H1 (cell line): ENCODE results near the gene NRROS. TPM values are rescaled to one million over a fixed set of nuclear protein-coding genes. Genes with fewer than 3 reads are reported as not detected.

Source experiments
- CTCF ChIA-PET: fragments of 300-600 bp; sonication (Branson Sonifier 250); formaldehyde crosslinking; loops from one replicate; lab custom pipeline; 2021; ENCODE audit not compliant: partially characterized antibody; lab: Charles Lee
- POLR2A ChIA-PET: fragments of 300-600 bp; sonication (Branson Sonifier 250); formaldehyde crosslinking; loops from one replicate; lab custom pipeline; 2021; ENCODE audit warnings: inconsistent platforms; ENCODE audit not compliant: partially characterized antibody; lab: Charles Lee
- DNase-seq, 2 experiments: peaks; one replicate each; pipeline versions ENCODE4 v3.0.0 to v3.0.0-alpha.2; 2010 to 2022; ENCODE audit warnings: low spot score in 2 of 2, low read depth in 1 of 2, mixed read lengths in 1 of 2
- FAIRE-seq: peaks from 2 replicates; lab custom pipeline; 2011; peaks lifted over from hg19 to GRCh38; lab: Jason Lieb, UNC
- H2AFZ ChIP-seq: 2 replicates; pipeline ENCODE4 v1.8.1; 2012; ENCODE audit warnings: low read length, inconsistent platforms
- H2AK5ac ChIP-seq: 2 replicates; pipeline ENCODE4 v1.6.1; 2013; ENCODE audit warnings: low read depth, low read length
- H2BK120ac ChIP-seq: replicated peaks from 2 replicates; pipeline ENCODE3; 2013; ENCODE audit warnings: low read depth, low read length, inconsistent platforms
- H2BK12ac ChIP-seq: 2 replicates; pipeline ENCODE4 v1.6.1; 2013; ENCODE audit warnings: low read depth, low read length
- H2BK15ac ChIP-seq: 2 replicates; pipeline ENCODE4 v1.6.1; 2013; ENCODE audit warnings: low read length
- H2BK20ac ChIP-seq: 2 replicates; pipeline ENCODE4 v1.6.1; 2013; ENCODE audit warnings: low read length
- H2BK5ac ChIP-seq: 2 replicates; pipeline ENCODE4 v1.6.1; 2013; ENCODE audit warnings: low read depth, low read length
- H3K14ac ChIP-seq: 2 replicates; pipeline ENCODE4 v1.6.1; 2013; ENCODE audit warnings: inconsistent platforms; ENCODE audit not compliant: insufficient read length
- H3K18ac ChIP-seq: 2 replicates; pipeline ENCODE4 v1.6.1; 2013; ENCODE audit warnings: low read length; ENCODE audit errors: extremely low read depth
- H3K23ac ChIP-seq: 2 replicates; pipeline ENCODE4 v1.6.1; 2013; ENCODE audit warnings: inconsistent platforms; ENCODE audit not compliant: insufficient read length
- H3K23me2 ChIP-seq: 2 replicates; pipeline ENCODE4 v1.6.1; 2013; ENCODE audit warnings: low read depth, low read length
- H3K27ac ChIP-seq: 2 replicates; pipeline ENCODE4 v1.6.1; 2011; ENCODE audit warnings: low read depth, low read length, inconsistent platforms
- H3K27me3 ChIP-seq, 4 experiments: replicated peaks in 1 of 4; 1 replicate in 1 of 4; 2 replicates in 3 of 4; pipeline versions ENCODE4 v1.6.1 to v1.8.1; 2011 to 2013; ENCODE audit warnings: low read length in 3 of 4, mild to moderate bottlenecking in 3 of 4, inconsistent platforms in 2 of 4, mixed read lengths in 2 of 4, moderate library complexity in 1 of 4; ENCODE audit not compliant: control insufficient read depth in 3 of 4, insufficient read depth in 3 of 4; ENCODE audit errors: extremely low read depth in 1 of 4
- H3K36me3 ChIP-seq, 4 experiments: 2 replicates each; pipeline versions ENCODE4 v1.6.1 to v1.8.1; 2011 to 2013; ENCODE audit warnings: mild to moderate bottlenecking in 4 of 4, low read length in 3 of 4, moderate library complexity in 2 of 4, control low read depth in 1 of 4, inconsistent platforms in 1 of 4; ENCODE audit not compliant: insufficient read depth in 4 of 4, control insufficient read depth in 2 of 4
- H3K4ac ChIP-seq: replicated peaks from 2 replicates; pipeline ENCODE3; 2013; ENCODE audit warnings: low read length, low read depth, mixed read lengths, inconsistent platforms; ENCODE audit not compliant: insufficient read length
- H3K4me1 ChIP-seq, 4 experiments: replicated peaks in 1 of 4; 1 replicate in 1 of 4; 2 replicates in 3 of 4; pipeline versions ENCODE4 v1.6.1 to v1.8.1; 2011 to 2013; ENCODE audit warnings: low read length in 3 of 4, inconsistent platforms in 2 of 4, mixed read lengths in 1 of 4; ENCODE audit not compliant: insufficient read depth in 4 of 4, control insufficient read depth in 3 of 4
- H3K4me2 ChIP-seq, 2 experiments: 2 replicates each; pipeline versions ENCODE4 v1.6.1 to v1.8.1; 2011 to 2013; ENCODE audit warnings: low read depth in 2 of 2, low read length in 2 of 2, control low read depth in 1 of 2, inconsistent platforms in 1 of 2, mild to moderate bottlenecking in 1 of 2; ENCODE audit not compliant: insufficient read depth in 1 of 2
- H3K4me3 ChIP-seq, 4 experiments: fragments of 200-600, 300-600 bp in 1 of 4; sonication (generic), shearing (Covaris generic), sonication (Bioruptor Twin) in 1 of 4; 2 replicates each; pipeline versions ENCODE4 v1.5.1 to v1.8.1; 2011 to 2016; ENCODE audit warnings: low read length in 4 of 4, low read depth in 3 of 4, control low read depth in 2 of 4, inconsistent platforms in 2 of 4, mild to moderate bottlenecking in 2 of 4, mixed read lengths in 1 of 4, moderate library complexity in 1 of 4; ENCODE audit not compliant: insufficient read depth in 2 of 4; ENCODE audit errors: extremely low read depth in 1 of 4
- H3K56ac ChIP-seq: replicated peaks from 2 replicates; pipeline ENCODE3; 2013; ENCODE audit warnings: low read depth, mild to moderate bottlenecking, mixed read lengths, low read length, inconsistent platforms; ENCODE audit not compliant: insufficient read length
- H3K79me1 ChIP-seq: 2 replicates; pipeline ENCODE4 v1.6.1; 2013; ENCODE audit warnings: low read depth, low read length, control low read depth
- H3K79me2 ChIP-seq, 2 experiments: 2 replicates each; pipeline versions ENCODE4 v1.6.1 to v1.8.1; 2012 to 2013; ENCODE audit warnings: low read length in 2 of 2, mild to moderate bottlenecking in 2 of 2, inconsistent platforms in 1 of 2; ENCODE audit not compliant: insufficient read depth in 2 of 2, control insufficient read depth in 1 of 2
- H3K9ac ChIP-seq, 4 experiments: replicated peaks in 1 of 4; 1 replicate in 1 of 4; 2 replicates in 3 of 4; pipeline versions ENCODE4 v1.6.1 to v1.8.1; 2011 to 2013; ENCODE audit warnings: low read depth in 3 of 4, low read length in 3 of 4, control low read depth in 2 of 4, mild to moderate bottlenecking in 2 of 4, moderate library complexity in 2 of 4, inconsistent platforms in 1 of 4; ENCODE audit errors: extremely low read depth in 1 of 4
- H3K9me3 ChIP-seq, 2 experiments: 2 replicates each; pipeline versions ENCODE4 v1.6.1 to v1.8.1; 2012 to 2013; ENCODE audit warnings: mild to moderate bottlenecking in 2 of 2, moderate library complexity in 2 of 2, control low read depth in 1 of 2, inconsistent platforms in 1 of 2, low read depth in 1 of 2, low read length in 1 of 2, mixed read lengths in 1 of 2; ENCODE audit not compliant: insufficient read depth in 2 of 2
- H4K20me1 ChIP-seq, 2 experiments: replicated peaks in 1 of 2; 2 replicates each; pipeline versions ENCODE3 to v1.8.1; 2011 to 2013; ENCODE audit warnings: inconsistent platforms in 2 of 2, low read length in 2 of 2, mild to moderate bottlenecking in 1 of 2; ENCODE audit not compliant: insufficient read depth in 2 of 2, control insufficient read depth in 1 of 2
- H4K5ac ChIP-seq: 2 replicates; pipeline ENCODE4 v1.6.1; 2013; ENCODE audit warnings: low read length, low read depth, mixed read lengths, inconsistent platforms; ENCODE audit not compliant: insufficient read length
- H4K8ac ChIP-seq: 2 replicates; pipeline ENCODE4 v1.8.0; 2013; ENCODE audit warnings: mild to moderate bottlenecking, moderate library complexity, low read length, inconsistent platforms; ENCODE audit not compliant: insufficient read depth; ENCODE audit errors: extremely low read depth
- H4K91ac ChIP-seq: replicated peaks from 2 replicates; pipeline ENCODE3; 2013; ENCODE audit warnings: low read length, mixed read lengths, inconsistent platforms; ENCODE audit not compliant: insufficient read length
- CBX5 ChIP-seq: fragments of 300-800, 300-1000 bp; sonication (generic); IDR thresholded peaks from 2 replicates; pipeline ENCODE4 v1.7.1; 2016; ENCODE audit warnings: antibody characterized with exemption, low read length, low read depth
- CBX8 ChIP-seq: fragments of 300-800, 300-1000 bp; sonication (generic); IDR thresholded peaks from 2 replicates; pipeline ENCODE4 v1.7.1; 2016; ENCODE audit warnings: low read depth, low read length, borderline replicate concordance
- CREB1 ChIP-seq: IDR thresholded peaks from 2 replicates; pipeline ENCODE4 v1.6.1; 2012; ENCODE audit warnings: inconsistent platforms
- HDAC6 ChIP-seq: IDR thresholded peaks from one replicate; pipeline ENCODE4 v1.7.1; 2012; ENCODE audit warnings: low read depth, mild to moderate bottlenecking, inconsistent platforms, low read length, moderate library complexity
- JUND ChIP-seq: IDR thresholded peaks from 2 replicates; pipeline ENCODE4 v1.6.1; 2011; ENCODE audit warnings: mild to moderate bottlenecking, improper control_type of control experiment, low read length
- MAFK ChIP-seq: IDR thresholded peaks from 2 replicates; pipeline ENCODE4 v1.6.1; 2012; ENCODE audit warnings: low read depth, mild to moderate bottlenecking, improper control_type of control experiment, low read length
- PHF8 ChIP-seq: fragments of 200-600 bp; sonication (generic); conservative IDR thresholded peaks from 2 replicates; pipeline ENCODE4 v1.7.1; 2012; ENCODE audit warnings: low read depth, mild to moderate bottlenecking, inconsistent platforms, low read length, moderate library complexity
- POLR2A ChIP-seq, 2 experiments: IDR thresholded peaks; 1 replicate in 1 of 2; 2 replicates in 1 of 2; pipeline ENCODE4 v1.6.1; 2011; ENCODE audit warnings: low read depth in 2 of 2, low read length in 2 of 2, mild to moderate bottlenecking in 2 of 2; ENCODE audit errors: control extremely low read depth in 1 of 2
- RAD21 ChIP-seq, 2 experiments: IDR thresholded peaks in 1 of 2; conservative IDR thresholded peaks in 1 of 2; 2 replicates each; pipeline ENCODE4 v1.6.1; 2011; ENCODE audit warnings: low read depth in 2 of 2, low read length in 2 of 2, improper control_type of control experiment in 1 of 2, inconsistent platforms in 1 of 2, mild to moderate bottlenecking in 1 of 2, moderate library complexity in 1 of 2
- SP4 ChIP-seq: IDR thresholded peaks from 2 replicates; pipeline ENCODE4 v1.6.1; 2012; ENCODE audit warnings: low read length, inconsistent platforms
- SUZ12 ChIP-seq: fragments of 200-600 bp; sonication (generic); IDR thresholded peaks from 2 replicates; pipeline ENCODE4 v1.6.1; 2012; ENCODE audit warnings: mild to moderate bottlenecking, inconsistent platforms, low read length, moderate library complexity, mixed read lengths
- TAF7 ChIP-seq: optimal IDR thresholded peaks from 2 replicates; pipeline ENCODE3; 2011; ENCODE audit warnings: low read depth, mild to moderate bottlenecking, inconsistent platforms, low read length, moderate library complexity, borderline replicate concordance
- TBP ChIP-seq: IDR thresholded peaks from 2 replicates; pipeline ENCODE4 v1.6.1; 2011; ENCODE audit warnings: low read depth, low read length, improper control_type of control experiment
- TEAD4 ChIP-seq: IDR thresholded peaks from 2 replicates; pipeline ENCODE4 v1.6.1; 2012; ENCODE audit warnings: low read depth, low read length, inconsistent platforms, mixed read lengths
- whole genome bisulfite sequencing, 2 experiments: shearing (Covaris generic) in 1 of 2; methylation state at CpG; one replicate each; pipeline versions ENCODE4 v1.1.6 to v1.1.7; 2013 to 2015; ENCODE audit warnings: low lambda C conversion rate in 2 of 2, mixed read lengths in 2 of 2, inconsistent platforms in 1 of 2, low coverage in 1 of 2, missing lambda C conversion rate in 1 of 2; ENCODE audit not compliant: insufficient replicate concordance in 2 of 2, insufficient coverage in 1 of 2, insufficient read length in 1 of 2; ENCODE audit errors: extremely low coverage in 1 of 2, missing lambda C conversion rate in 1 of 2; 5-methylcytosine and 5-hydroxymethylcytosine counted together
- polyA plus RNA-seq, 7 experiments: library from polyadenylated mRNA; depleted of rRNA in 3 of 7; stranded (reverse) in 5 of 7; unstranded in 2 of 7; fragments of >200 nt in 5 of 7; fragments of 200-250 nt in 2 of 7; gene quantifications; 1 replicate in 5 of 7; 2 replicates in 1 of 7; 4 replicates in 1 of 7; pipeline versions ENCODE4 v1.2.1 to v1.2.3, GENCODE V29; 2011 to 2013; ENCODE audit warnings: missing spikeins in 2 of 7, mixed read lengths in 2 of 7
- total RNA-seq: library from RNA; stranded (reverse); fragmentation: NEBNext Ultra II Directional; extraction: Animal tissue kit (Norgen Biotek cat#: 25700); gene quantifications from 2 replicates; pipeline ENCODE4 v1.2.1, GENCODE V29; 2021
- TF ChIP-seq, protein P1 (sequence below): IDR thresholded peaks from 2 replicates; pipeline ENCODE4 v1.6.1; 2011; ENCODE audit warnings: low read depth, mild to moderate bottlenecking, low read length; ENCODE audit not compliant: insufficient read depth

Gene NRROS
- total and polyA plus RNA-seq, 2 of the 8 experiments (the other 6 are each of a cell fraction or from before 2014, with no cell fraction given) = 5.3 to 7.3 TPM

DNA sequence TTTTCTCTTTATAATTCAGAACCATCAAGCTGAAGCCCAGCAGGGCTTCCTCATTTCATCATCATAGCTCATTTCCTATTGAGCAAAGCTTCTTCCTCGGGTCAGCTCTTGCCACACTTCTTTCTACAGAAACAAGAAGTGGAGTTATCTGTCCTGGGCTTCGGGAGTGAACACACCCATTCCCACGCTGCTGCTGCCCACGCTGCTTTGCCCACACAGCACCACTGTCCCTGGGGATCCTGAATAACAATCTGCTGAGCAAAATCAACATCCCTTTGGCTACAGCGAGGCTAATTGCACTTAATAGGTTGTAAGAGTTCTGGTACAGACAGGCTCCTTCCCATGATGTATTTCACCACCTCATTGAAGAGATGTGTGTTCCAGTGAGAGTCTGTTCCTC lies 48.9 kb downstream of the NRROS start:
- H2BK5ac ChIP-seq = no peak overlapping the region
- H3K4ac ChIP-seq = no peak overlapping the region
- H3K23me2 ChIP-seq = no peaks in the 10 kb centered on the region
- H3K4me3 ChIP-seq = no peak overlapping the region
- no peak overlapping the region for H2BK120ac ChIP-seq
- 86% methylated on average over 5 of the region's 5 CpGs; no CpG with 5 or more reads in 1 of the 2 experiments for WGBS, 2 experiments
- H2BK15ac ChIP-seq = no peak overlapping the region
- H4K8ac ChIP-seq = no peak overlapping the region
- POLR2A ChIA-PET = interaction anchor here (1.1 to 1.7 kb wide), 2 partner anchors 34 to 79 kb away, joined by 3 to 7 read pairs; no protein-coding TSS in a partner anchor
- H3K27me3 ChIP-seq = no peaks in the 10 kb centered on the region
- H4K5ac ChIP-seq = no peak overlapping the region
- peak overlapping the region; percentile 89 for H2AFZ ChIP-seq
- H3K4me2 ChIP-seq = no peak overlapping the region
- FAIRE-seq (no peak), DNase-seq (no peak)
- no peak overlapping the region for H4K91ac ChIP-seq
- H2BK20ac ChIP-seq = no peak overlapping the region
- no peak overlapping the region for H3K18ac ChIP-seq
- CTCF ChIA-PET = interaction anchor here (0.7 to 10.9 kb wide), 5 partner anchors 38 to 165 kb away, joined by 3 to 143 read pairs (median 5); no protein-coding TSS in a partner anchor
- H4K20me1 ChIP-seq = no peaks in the 10 kb centered on the region
- no peak overlapping the region for H2AK5ac ChIP-seq
- H3K56ac ChIP-seq = no peak overlapping the region
- no peak overlapping the region for H3K27ac ChIP-seq
- H2BK12ac ChIP-seq = no peak overlapping the region; the same call in 1 of the 2 replicates
- no peak overlapping the region for H3K14ac ChIP-seq
- no peaks in the 10 kb centered on the region for H3K79me2 ChIP-seq
- no peaks in the 10 kb centered on the region for H3K79me1 ChIP-seq
- H3K9me3 ChIP-seq = no peaks in the 10 kb centered on the region
- no peak overlapping the region for H3K9ac ChIP-seq
- H3K23ac ChIP-seq = no peak overlapping the region
- H3K36me3 ChIP-seq = no peaks in the 10 kb centered on the region
- H3K4me1 ChIP-seq = peaks cover 2 to 6% (median 2%) of the 10 kb centered on the region in 4 experiments; a peak in 6 of 7 replicates
- TF ChIP-seq PHF8 (no peak), POLR2A (IDR thresholded peaks at IDR 0.05; ENCODE audit: control extremely low read depth in 1 of 2, low read depth in 2 of 2, low read length in 2 of 2) (no peak), SUZ12 (no peak), RAD21 (IDR thresholded peaks at IDR 0.05 in 1 of 2, conservative IDR thresholded peaks at IDR 0.05 in 1 of 2; ENCODE audit: low read depth in 2 of 2, low read length in 2 of 2) (no peak), SP4 (no peak), TAF7 (no peak), MAFK (no peak), CREB1 (no peak), CBX5 (no peak), HDAC6 (no peak), CBX8 (no peak), JUND (no peak), TEAD4 (no peak), TBP (no peak)
- TF ChIP-seq, protein P1, sequence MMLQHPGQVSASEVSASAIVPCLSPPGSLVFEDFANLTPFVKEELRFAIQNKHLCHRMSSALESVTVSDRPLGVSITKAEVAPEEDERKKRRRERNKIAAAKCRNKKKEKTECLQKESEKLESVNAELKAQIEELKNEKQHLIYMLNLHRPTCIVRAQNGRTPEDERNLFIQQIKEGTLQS = no peak
